HG03025 (cell line): ENCODE results near the gene CTNNA1.

Source experiments
- ATAC-seq: cut with Tn5 transposase; IDR thresholded peaks from one replicate; pipeline ENCODE4 v1.9.1; 2021; ENCODE audit warnings: mild to moderate bottlenecking, moderate library complexity; ENCODE audit not compliant: unreplicated experiment, low FRiP score

CTNNA1 gene

GRCh38 chr5:138878437-138879235, 125.4 kb downstream of the CTNNA1 start:
- ATAC-seq: no peak

DNA sequence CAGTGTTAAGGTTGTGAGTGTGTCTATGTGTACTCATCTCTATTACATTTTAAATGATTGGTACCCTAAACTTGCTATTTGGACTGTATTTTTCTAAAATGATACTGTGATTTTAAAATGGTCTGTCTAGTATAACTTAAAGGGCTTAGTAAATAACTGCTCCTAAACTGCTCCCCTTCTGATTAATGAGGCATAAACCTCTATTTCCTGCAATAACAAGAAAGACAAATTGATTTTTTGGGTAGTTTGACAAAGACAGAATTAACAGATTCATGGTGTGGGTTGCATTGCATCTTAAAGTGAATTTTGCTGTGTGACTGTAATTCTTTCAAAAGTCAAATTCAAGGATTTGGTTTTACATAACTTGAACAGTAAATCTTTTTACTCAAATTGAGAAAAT, 130.0 kb downstream of the CTNNA1 start:
- ATAC-seq: no peak

DNA sequence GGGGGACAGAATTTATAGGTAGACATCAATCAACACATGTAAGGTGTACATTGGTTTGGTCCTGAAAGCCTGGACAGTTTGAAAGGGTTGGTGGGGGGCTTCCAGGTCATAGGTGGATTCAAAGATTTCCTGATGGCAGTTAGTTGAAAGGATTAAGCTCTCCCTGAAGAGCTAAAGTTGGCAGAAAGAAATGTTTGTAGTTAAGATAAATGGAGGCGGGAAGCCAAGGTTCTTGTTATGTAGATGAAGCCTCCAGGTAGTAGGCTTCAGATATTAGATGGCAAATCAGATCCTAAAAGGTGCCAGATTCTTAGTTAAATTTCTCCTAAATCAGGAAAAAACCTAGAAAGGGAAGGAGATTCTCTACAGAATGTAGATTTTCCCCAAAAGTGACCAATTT, 130.9 kb downstream of the CTNNA1 start:
- ATAC-seq: no peak

DNA sequence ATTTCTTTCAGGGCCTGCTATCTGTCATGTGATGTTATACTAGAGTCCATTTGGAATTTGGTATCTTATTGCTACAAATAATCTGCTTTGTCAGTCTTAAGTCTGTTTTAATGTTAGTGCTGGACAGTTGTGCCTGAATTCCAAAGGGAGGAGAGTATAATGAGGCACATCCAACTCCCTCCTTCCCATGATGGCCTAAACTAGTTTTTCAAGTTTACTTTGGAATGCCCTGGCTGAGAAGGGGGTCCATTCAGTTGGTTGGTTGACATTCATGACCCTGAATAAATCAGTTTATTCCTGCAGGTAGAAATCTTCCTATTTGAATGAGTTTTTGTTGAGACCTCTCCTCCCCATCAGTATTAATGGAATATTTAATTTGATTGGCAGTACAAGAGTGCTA, 131.3 kb downstream of the CTNNA1 start:
- ATAC-seq: no peak

GRCh38 chr5:138889994-138890393, 136.8 kb downstream of the CTNNA1 start:
- no peak for ATAC-seq

- no peak for ATAC-seq
Observed at GRCh38 chr5:138890644-138891043, 137.4 kb downstream of the CTNNA1 start.

DNA sequence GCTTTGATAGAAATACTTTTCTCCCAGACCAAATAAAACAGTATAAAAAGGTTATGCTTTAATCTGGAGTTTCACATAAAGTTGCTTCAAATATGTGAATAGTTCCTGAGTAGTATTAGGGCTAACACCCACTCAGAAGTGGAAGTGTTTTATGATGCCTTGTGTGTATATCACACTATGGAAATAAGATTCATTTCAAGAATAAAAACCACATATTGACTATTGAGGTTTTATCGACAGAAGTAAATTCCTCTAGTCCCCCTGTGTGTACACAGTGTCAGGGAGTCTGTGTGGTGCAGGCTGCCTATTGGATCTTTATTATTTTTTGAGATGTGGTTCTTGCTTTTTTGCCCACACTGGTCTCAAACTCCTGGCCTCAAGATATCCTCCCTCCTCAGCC, 142.7 kb downstream of the CTNNA1 start:
- ATAC-seq: no peak

DNA sequence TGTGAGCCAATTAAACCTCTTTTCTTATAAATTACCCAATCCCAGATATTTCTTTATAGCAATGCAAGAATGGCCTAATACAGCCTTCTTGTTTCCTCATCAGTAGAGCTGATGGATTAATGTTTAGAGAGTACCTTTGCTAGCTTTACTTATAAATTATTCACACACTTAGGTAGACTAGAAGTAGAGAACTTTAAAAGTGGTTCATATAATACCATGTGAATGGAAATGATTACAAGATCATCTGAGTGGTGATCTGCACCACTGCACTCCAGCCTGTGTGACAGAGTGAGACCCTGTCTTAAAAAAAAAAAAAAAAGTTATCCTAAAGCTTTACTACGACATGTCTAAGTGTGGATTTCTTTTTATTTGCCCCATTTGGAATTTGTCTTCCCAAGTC, 145.1 kb downstream of the CTNNA1 start:
- no peak for ATAC-seq

- no peak for ATAC-seq
Observed at GRCh38 chr5:138898742-138899141, 145.5 kb downstream of the CTNNA1 start.

- no peak for ATAC-seq
Observed at GRCh38 chr5:138900281-138900965, 147.2 kb downstream of the CTNNA1 start.

DNA sequence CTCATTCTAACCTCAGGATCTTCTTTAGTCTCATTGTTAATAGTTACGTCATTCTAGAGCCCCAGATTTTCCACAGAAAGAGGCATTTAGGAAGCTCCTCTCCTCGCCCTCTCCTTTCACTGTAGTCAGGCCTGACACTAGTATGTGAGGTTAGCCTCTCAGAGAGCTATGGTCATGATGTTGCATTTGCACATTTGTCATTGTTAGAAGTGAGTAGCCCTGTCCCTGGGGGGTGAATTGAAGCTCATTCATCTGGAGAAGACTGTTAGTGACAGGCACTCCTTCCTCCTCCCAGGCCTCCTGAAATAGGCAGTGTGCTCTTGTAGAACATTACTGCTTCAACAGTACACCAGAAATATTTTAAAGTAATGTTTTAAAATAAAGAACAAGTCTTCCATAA, 148.5 kb downstream of the CTNNA1 start:
- no peak for ATAC-seq

- no peak for ATAC-seq
Observed at GRCh38 chr5:138903130-138903775, 150.0 kb downstream of the CTNNA1 start.

GRCh38 chr5:138905541-138905940, 152.3 kb downstream of the CTNNA1 start:
- no peak for ATAC-seq

- ATAC-seq: no peak
Observed at GRCh38 chr5:138909734-138910133, 156.5 kb downstream of the CTNNA1 start.

- ATAC-seq: no peak
Observed at GRCh38 chr5:138910546-138911185, 157.4 kb downstream of the CTNNA1 start.

- no peak for ATAC-seq
Observed at GRCh38 chr5:138911441-138911840, 158.2 kb downstream of the CTNNA1 start.

- no peak for ATAC-seq
Observed at GRCh38 chr5:138912093-138912492, 158.9 kb downstream of the CTNNA1 start.

DNA sequence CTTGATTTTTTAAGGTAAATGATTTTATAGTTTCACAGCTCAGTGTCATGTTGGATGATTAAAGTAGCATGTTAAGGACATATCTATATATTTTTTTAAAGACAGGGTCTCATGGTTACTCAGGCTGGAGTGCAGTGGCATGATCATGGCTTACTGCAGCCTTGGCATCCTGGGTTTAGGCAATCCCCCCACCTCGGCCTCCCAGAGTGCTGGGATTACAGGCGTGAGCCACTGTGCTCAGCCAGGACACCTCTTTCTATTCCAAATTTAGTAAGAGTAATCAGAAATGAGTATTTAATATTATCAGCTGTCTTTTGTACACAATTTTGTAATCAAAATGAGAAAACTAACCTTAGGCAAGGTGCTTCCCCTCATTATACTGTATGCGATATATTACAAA, 160.5 kb downstream of the CTNNA1 start:
- ATAC-seq: no peak

GRCh38 chr5:138914338-138914737, 161.1 kb downstream of the CTNNA1 start:
- no peak for ATAC-seq

GRCh38 chr5:138918686-138919085, 165.5 kb downstream of the CTNNA1 start:
- ATAC-seq: no peak

DNA sequence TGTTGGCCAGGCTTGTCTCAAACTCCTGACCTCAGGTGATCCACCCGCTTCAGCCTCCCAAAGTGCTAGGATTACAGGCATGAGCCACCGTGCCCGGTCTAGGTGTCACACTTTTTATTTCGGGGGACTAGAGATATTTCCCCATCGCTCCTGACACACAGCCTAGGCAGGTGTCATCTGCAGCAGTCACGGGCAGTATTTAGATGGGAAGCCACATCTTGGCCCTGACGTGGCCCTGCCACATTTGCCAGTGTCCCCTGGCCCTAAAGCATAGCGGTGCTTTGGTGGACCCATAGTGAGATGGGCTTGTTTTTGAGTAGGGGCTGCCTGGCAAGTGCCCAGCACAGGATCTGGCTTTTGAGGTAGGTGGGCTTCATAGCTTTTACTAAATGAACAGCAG, 167.0 kb downstream of the CTNNA1 start:
- ATAC-seq: no peak
